ENCODE results near the gene LACTBL1.

Gene LACTBL1

GRCh38 chr1:22903113-22903512 is 69.6 kb downstream of the LACTBL1 start:
- Mint-ChIP-seq H3K9me3 (no peaks in the 10 kb centered on the region), H3K4me1 (no peaks in the 10 kb centered on the region), H3K27ac (no peak overlapping the region), H3K4me3 (no peak overlapping the region), H3K27me3 (peaks cover 12% of the 10 kb centered on the region), H3K36me3 (no peaks in the 10 kb centered on the region)
- no peak for DNase-seq (ENCODE audit: low spot score in 2 of 2)
- no peak for ATAC-seq (ENCODE audit: low read depth)

All from memory B cell (primary cell).